SH-SY5Y (cell line): ENCODE measurements around the gene ZNF521.

Experiments used
- GATA2 ChIP-seq: IDR thresholded peaks from 2 replicates; pipeline ENCODE4 v1.6.1; 2011; ENCODE audit warnings: mild to moderate bottlenecking, low read depth, low read length
- GATA3 ChIP-seq: IDR thresholded peaks from 2 replicates; pipeline ENCODE4 v1.6.1; 2011; ENCODE audit warnings: low read depth, mild to moderate bottlenecking, low read length, moderate library complexity

The ZNF521 gene

DNA sequence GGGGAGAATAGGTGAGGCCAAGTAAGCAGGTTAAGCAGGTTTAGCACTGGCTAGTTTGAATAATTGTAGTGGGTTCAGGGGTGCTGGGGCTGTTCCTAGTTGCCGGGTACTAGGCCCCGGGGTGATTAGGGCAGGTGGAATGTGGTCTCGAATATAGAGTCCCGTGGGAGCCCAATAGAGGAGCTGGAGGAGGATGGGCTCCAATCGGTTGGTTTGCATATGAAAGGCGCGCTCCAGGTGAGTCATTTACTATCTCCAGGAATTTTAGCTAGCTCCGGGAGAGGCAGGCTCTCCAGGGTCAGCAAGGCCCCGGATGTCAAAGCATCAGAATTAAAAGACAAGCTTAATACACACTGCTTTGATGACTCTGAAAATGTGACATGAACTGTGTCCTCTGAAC, 304.0 kb downstream of the ZNF521 start:
- no peak for TF ChIP-seq GATA2
- TF ChIP-seq GATA3 = no peak

DNA sequence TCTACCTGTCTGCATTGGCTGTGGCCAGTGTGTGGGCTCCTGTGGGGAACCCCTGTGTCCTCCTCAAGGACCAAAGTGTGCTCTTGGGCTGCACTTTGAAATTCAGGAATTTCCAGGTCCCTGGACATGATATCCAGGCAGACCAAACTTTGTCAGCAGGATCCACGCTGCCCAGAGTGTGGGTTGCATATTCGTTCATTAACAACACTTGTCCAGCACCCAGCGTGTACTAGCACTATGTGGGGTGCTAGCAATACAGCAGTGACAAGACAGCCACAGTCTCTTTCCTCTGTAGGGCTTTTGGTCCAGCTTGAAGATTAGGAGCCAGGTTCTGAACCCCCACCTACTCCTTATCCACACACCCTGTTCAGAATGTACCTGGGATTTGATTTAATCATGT, 304.5 kb downstream of the ZNF521 start:
- TF ChIP-seq GATA3 (no peak), GATA2 (no peak)

DNA sequence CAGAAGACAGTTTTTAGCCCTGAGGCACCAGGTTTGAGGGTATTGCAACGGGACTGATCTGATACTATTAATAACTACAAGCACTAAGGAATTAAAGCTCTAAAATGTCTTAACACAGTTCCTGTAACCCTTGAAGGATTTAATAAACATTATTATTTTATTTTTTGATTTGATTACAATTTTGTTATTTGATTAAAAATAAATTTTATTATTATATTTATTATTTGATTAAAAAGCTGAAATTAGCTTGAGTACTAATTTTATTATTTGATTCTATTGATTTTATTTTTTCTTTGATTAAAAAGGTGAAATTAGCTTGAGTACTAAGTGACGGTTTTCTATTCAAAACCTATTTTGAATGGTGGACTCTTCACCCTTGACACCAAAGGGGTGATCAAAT, 307.3 kb downstream of the ZNF521 start:
- no peak for TF ChIP-seq GATA3
- no peak for TF ChIP-seq GATA2

DNA sequence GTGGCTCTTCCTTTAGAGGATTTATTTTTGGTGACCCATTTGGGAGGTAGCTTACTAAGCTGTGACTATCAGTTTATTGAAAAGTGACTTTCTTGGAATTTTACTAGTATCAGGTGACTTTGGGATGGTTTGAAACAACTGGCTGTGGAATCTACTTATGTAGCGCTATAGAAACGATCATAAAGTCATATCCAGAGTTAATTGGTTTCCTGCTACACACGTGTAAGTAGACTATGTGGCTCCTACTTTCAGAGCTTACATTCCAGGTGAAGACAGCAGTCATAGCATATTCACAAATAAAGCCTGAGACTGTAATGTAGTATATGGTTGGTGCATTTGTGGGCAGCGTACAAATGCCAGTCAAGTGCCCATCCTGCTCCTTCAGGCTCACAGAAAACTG, 308.9 kb downstream of the ZNF521 start:
- TF ChIP-seq GATA2 (no peak), GATA3 (no peak)

DNA sequence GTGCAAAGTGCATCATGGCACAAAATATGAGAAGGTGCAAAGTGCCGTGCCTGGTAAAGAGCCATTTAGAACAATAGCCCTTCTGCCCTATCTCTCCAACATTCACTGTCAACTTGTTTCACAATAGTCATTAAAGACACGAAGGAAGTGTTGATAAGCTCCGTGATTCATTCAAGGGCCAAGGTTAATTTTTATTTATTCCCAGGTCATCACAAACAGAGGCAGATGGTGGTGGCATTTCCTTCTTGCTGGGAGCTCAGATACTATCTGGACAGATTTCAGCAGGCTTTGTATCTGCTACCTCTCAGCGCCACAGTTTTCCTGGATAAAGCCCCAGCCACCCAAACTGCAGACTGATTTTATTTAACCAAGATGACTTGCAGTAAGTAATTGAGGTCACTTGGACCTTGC, 309.3 kb downstream of the ZNF521 start:
- TF ChIP-seq GATA3 = no peak
- TF ChIP-seq GATA2 = peak; percentile 37; the same call in 1 of the 2 replicates

DNA sequence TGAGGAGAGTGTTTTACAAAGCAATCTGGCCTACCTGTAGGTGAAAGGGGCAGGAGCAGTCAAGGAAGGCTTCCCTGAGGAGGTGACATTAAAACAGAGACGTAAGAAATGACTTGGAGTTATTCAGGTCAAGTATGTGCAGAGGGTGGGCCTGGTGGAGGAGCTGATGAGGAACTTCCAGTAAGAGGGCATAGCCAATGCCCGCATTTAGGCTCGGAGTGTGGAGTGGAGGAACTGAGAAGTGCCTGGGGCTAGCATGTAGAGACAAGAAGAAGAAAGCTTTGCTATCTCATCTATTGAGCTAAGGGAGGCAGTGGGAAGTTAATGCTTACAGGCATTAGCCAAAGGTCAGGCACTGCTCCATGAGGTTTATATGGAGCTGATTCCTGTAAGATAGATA, 312.2 kb downstream of the ZNF521 start:
- no peak for TF ChIP-seq GATA2
- TF ChIP-seq GATA3 = no peak

DNA sequence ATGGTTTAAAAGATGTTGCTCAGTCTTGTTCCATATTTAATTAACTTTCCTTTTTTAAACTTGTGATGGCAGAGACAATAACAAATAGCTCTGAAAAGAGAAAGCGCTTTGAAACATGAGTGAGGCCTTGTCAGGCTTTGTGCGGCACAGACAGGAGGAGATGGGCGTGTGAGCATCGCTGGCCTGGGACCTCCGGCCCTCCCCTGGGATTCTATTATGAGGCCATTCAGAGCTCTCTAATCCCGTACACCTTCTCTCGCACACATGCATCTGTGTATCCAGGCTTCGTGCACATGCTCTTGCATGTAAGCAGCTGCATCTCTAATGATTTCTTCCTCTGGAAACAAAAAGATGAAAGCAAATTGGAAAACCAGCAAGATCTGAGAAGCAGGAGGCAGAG, 313.7 kb downstream of the ZNF521 start:
- no peak for TF ChIP-seq GATA3
- no peak for TF ChIP-seq GATA2

DNA sequence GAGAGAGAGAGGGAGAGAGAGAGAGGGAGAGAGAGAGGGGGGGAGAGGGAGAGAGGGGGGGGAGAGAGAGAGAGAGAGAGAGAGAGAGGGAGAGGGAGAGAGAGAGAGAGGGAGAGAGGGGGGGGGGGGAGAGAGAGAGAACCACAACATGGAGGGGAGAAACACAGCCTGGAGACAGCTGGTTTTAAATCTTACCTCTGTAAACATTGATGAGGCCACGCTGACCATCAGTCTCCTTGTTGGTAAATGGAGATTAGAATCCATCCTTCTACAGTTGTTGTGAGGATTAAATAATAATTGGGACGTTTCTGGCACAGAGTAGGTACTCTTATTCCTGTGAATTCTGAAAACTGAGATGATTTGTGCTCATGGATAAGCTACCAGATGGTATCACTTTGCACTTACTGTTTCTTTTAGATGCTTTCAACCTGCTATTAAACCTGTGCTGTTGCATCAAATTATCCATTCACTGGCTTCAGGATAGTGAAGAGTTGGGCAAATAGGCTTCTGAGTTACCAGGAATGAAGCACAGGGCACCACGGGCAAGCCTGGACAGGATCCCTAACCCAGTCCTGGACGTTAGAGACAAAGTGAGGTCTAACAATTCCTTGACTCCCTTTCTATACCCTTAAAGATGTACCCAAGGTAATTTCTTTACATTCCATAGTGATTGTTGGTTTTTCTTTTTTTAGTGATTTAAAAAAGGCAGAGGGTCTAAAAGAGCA, 318.1 kb downstream of the ZNF521 start:
- TF ChIP-seq GATA2 = no peak
- no peak for TF ChIP-seq GATA3

DNA sequence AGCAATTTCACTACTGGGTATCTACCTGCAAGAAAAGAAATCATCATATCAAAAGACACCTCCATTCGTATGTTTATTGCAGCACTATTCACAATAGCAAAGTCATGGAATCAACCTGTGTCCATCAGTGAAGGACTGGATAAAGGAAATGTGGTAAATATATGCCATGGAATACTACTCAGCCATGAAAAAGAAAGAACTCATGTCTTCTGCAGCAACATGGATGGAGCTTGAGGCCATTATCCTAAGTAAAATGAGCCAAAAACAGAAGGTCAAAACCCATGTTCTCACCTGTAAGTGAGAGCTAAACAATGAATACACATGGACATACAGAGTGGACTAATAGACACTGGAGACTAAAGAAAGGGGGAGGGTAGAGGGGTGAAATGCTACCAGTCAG, 322.2 kb downstream of the ZNF521 start:
- no peak for TF ChIP-seq GATA2
- TF ChIP-seq GATA3 = no peak

DNA sequence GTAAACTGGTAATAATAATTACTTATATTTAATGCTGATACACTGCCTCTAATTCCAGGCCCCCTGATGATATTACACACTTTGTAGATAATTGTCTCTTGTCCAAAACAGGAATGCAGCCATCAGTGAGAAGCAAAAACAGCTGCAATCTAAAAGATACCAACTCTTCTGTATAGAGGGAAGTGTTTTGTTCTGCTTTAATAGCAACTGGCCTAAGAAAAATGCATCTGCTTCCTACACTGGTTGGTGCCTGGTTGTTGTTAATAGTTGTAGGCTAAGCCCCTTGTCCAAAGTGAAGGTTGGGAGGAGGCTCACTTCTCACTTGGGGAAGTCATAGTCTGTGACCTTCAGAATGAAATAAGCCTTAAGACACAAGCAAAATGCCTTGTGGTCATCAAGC, 332.0 kb downstream of the ZNF521 start:
- TF ChIP-seq GATA3 (no peak), GATA2 (no peak)

DNA sequence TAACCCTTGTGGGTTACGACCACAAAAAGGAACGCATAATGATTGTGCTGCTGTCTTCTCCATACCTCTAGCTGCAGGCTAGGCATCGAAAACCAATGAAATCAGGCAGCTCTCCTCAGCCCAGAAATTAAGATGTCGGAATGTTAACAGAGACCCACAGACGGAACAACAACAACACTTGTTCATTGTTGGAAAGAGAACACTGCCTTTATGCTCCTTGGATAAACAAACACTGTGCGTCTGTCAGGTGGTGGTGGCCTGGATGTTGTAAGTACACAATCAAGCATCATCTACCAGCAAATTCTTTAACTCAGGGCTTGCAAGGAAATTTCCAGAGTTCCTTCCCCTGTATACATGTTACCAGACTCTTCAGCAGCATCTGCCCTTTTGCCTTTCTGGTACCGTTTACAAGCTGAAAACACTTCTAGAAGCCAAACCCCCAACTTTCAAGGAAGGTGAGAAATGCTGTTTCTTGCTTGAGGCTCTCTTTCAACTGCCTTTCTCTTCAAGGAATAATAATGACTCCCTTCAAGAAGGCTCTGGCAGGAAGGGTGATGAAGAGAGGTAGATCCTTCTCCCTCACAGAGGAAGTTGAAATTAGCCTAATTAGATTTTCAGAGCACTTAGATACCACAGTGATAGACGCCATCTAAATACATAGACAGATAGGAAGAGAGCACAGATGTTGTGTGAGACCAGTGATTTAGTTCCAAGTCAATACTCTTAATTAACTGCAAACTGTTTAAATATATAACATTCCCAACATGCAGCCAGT, 332.7 kb downstream of the ZNF521 start:
- TF ChIP-seq GATA3 (no peak), GATA2 (no peak)

DNA sequence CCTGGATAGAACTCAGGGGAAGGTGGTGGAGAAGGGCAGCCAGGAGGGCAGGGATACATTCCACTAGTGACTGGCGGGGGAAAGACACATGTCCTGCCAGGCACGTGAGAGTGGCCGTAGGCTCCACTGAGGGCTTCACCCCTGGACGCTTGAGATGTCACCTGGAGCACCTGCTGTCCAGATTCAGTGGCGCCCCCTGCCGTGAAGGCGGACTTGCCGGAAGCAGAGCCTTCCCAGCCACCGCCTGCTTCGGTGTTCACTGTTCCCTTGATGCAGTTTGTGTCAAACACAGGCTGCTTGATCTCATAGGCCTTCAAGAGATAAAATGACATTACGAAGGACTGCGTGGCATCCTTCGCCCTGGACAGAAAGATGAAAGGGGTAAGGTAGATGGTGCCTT, 335.3 kb downstream of the ZNF521 start:
- TF ChIP-seq GATA2 (no peak), GATA3 (no peak)

DNA sequence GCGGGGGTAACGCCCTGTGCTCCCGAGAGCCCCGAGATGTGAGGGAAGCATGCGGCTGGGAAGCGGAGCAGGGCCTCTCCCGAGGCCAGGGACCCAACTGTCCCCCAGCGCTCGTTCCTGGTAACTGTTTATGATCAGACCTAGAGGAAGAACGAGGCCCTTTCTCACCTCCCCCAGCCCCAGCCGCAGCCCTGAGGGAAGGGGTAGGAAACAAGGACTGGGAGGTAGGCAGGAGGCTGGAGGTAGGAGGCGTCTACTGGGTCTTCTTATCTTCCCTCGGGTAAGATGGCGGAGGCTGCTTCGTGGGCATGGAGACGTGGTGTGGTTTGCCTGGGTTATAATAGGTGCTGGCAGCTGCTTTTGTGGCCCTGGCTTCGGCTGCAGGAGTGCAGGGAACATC, 335.8 kb downstream of the ZNF521 start:
- no peak for TF ChIP-seq GATA2
- no peak for TF ChIP-seq GATA3
